ENCODE measurements around the gene NAPSA. TPM values are rescaled to one million over a fixed set of nuclear protein-coding genes. Genes with fewer than 3 reads are reported as not detected.
"Not testable (repeated sequence)": the region's sequence is repeated elsewhere in the genome, so short reads cannot be mapped to it uniquely, and the experiment has no call there.

Gene NAPSA
- total RNA-seq, 1 donor = 0.27 TPM

GRCh38 chr19:50332244-50333038 lies 33.0 kb downstream of the NAPSA start:
- DNase-seq (ENCODE audit: low read depth in 2 of 3, low spot score in 2 of 3) = no peak

GRCh38 chr19:50331994-50332243 lies 33.5 kb downstream of the NAPSA start:
- no peak for DNase-seq (ENCODE audit: low read depth in 2 of 3, low spot score in 2 of 3)

- no peak for DNase-seq (ENCODE audit: low read depth in 2 of 3, low spot score in 2 of 3)
Observed at GRCh38 chr19:50331221-50331993, 34.0 kb downstream of the NAPSA start.

GRCh38 chr19:50330365-50331078 lies 34.9 kb downstream of the NAPSA start:
- peak in 2 of 3 donors; percentile 87 for DNase-seq (ENCODE audit: low read depth in 2 of 3, low spot score in 2 of 3)

- not testable (repeated sequence) for DNase-seq (ENCODE audit: low read depth in 2 of 3, low spot score in 2 of 3)
Observed at GRCh38 chr19:50329926-50330294, 35.5 kb downstream of the NAPSA start.

- DNase-seq (ENCODE audit: low read depth in 2 of 3, low spot score in 2 of 3) = peak; percentile 49 to 97 (median 95)
Observed at GRCh38 chr19:50329146-50329925, 36.1 kb downstream of the NAPSA start, which contains the start of gene KCNC3. TSS of gene KCNC3 (minus strand) at chr19:50329377. CDS start at chr19:50329082, 295 bp downstream.

- DNase-seq (ENCODE audit: low read depth in 2 of 3, low spot score in 2 of 3) = no peak
Observed at GRCh38 chr19:50328873-50329145, 36.6 kb downstream of the NAPSA start.

GRCh38 chr19:50328224-50328872 lies 37.1 kb downstream of the NAPSA start:
- DNase-seq (ENCODE audit: low read depth in 2 of 3, low spot score in 2 of 3) = no peak

GRCh38 chr19:50327461-50328223 lies 37.8 kb downstream of the NAPSA start:
- no peak for DNase-seq (ENCODE audit: low read depth in 2 of 3, low spot score in 2 of 3)

GRCh38 chr19:50327013-50327412 lies 38.4 kb downstream of the NAPSA start:
- no peak for DNase-seq (ENCODE audit: low read depth in 2 of 3, low spot score in 2 of 3)

GRCh38 chr19:50326101-50326664 lies 39.3 kb downstream of the NAPSA start:
- DNase-seq (ENCODE audit: low read depth in 2 of 3, low spot score in 2 of 3) = no peak

GRCh38 chr19:50325310-50326100 lies 39.9 kb downstream of the NAPSA start:
- DNase-seq (ENCODE audit: low read depth in 2 of 3, low spot score in 2 of 3) = peak; percentile 49 to 70 (median 69)

GRCh38 chr19:50324331-50324730 lies 41.1 kb downstream of the NAPSA start:
- DNase-seq (ENCODE audit: low read depth in 2 of 3, low spot score in 2 of 3) = no peak

GRCh38 chr19:50323782-50324133 lies 41.7 kb downstream of the NAPSA start:
- no peak for DNase-seq (ENCODE audit: low read depth in 2 of 3, low spot score in 2 of 3)

- no peak for DNase-seq (ENCODE audit: low read depth in 2 of 3, low spot score in 2 of 3)
Observed at GRCh38 chr19:50322931-50323781, 42.3 kb downstream of the NAPSA start.

- no peak for DNase-seq (ENCODE audit: low read depth in 2 of 3, low spot score in 2 of 3)
Observed at GRCh38 chr19:50322234-50322633, 43.2 kb downstream of the NAPSA start.

- no peak for DNase-seq (ENCODE audit: low read depth in 2 of 3, low spot score in 2 of 3)
Observed at GRCh38 chr19:50321831-50322230, 43.6 kb downstream of the NAPSA start.

- DNase-seq (ENCODE audit: low read depth in 2 of 3, low spot score in 2 of 3) = no peak
Observed at GRCh38 chr19:50320596-50320995, 44.8 kb downstream of the NAPSA start.

Measured in hematopoietic multipotent progenitor cell (in vitro differentiated cells).